ENCODE results near the gene BOLA2B.

The BOLA2B gene

DNA sequence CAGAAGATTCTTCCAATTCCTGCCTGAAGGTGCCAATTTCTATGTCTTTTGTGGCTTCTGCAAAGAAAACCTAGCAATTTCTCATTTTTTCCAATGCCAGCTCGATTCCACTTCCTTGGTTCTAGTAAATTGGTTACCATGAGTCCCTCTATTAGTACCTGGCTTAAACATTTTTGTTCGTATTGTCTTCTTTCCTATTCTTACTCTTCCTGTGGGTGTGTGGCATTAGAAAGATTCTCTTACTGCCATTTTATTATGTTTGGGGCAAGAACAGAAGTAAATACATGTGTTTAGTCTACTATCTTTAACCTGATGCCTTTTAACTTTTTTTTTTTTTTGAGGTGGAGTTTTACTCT is 50.1 kb downstream of the BOLA2B start:
- no peak for DNase-seq (ENCODE audit: low read depth in 2 of 2)

Measured in fibroblast of skin of left biceps (primary cell).